Measurements from ENCODE around the gene BAD.

BAD gene

GRCh38 chr11:64238999-64239398, 45.5 kb downstream of the BAD start:
- H3K4me3 ChIP-seq (ENCODE audit: low read depth, low read length): no peak overlapping the region
- DNase-seq (ENCODE audit: low read depth, low spot score): no peak
- POLR2A ChIA-PET: no interaction called here
- CTCF ChIA-PET: interaction anchor here (0.7 to 3.8 kb wide), 2 partner anchors 12 to 62 kb away, joined by 3 to 25 read pairs; partner anchors contain the start of gene PLCB3
- no peak for TF ChIP-seq CTCF (IDR thresholded peaks at IDR 0.05; ENCODE audit: insufficient read depth, low read length, missing control alignments)

- DNase-seq (ENCODE audit: low read depth, low spot score): no peak
- ChIA-PET CTCF (interaction anchor here (1.0 to 3.8 kb wide), 3 partner anchors 13 to 117 kb away, joined by 4 to 25 read pairs (median 4); partner anchors contain the start of gene PLCB3), POLR2A (no interaction called here)
- H3K4me3 ChIP-seq (ENCODE audit: low read depth, low read length): no peak overlapping the region
- no peak for TF ChIP-seq CTCF (IDR thresholded peaks at IDR 0.05; ENCODE audit: insufficient read depth, low read length, missing control alignments)
Measured at GRCh38 chr11:64238076-64238475, 46.4 kb downstream of the BAD start.

GRCh38 chr11:64237484-64237951, 46.9 kb downstream of the BAD start:
- ChIA-PET POLR2A (interaction anchor here (0.7 kb wide), 2 partner anchors 8 to 9 kb away, joined by 3 to 4 read pairs; partner anchors contain the start of gene PPP1R14B), CTCF (interaction anchor here (1.0 to 3.8 kb wide), 5 partner anchors 14 to 118 kb away, joined by 3 to 25 read pairs (median 4); partner anchors contain the start of gene PLCB3)
- TF ChIP-seq CTCF (IDR thresholded peaks at IDR 0.05; ENCODE audit: insufficient read depth, low read length, missing control alignments): no peak
- H3K4me3 ChIP-seq (ENCODE audit: low read depth, low read length): no peak overlapping the region
- no peak for DNase-seq (ENCODE audit: low read depth, low spot score)

- no peak for DNase-seq (ENCODE audit: low read depth, low spot score)
- no peak for TF ChIP-seq CTCF (IDR thresholded peaks at IDR 0.05; ENCODE audit: insufficient read depth, low read length, missing control alignments)
- peak overlapping the region; percentile 66 for H3K4me3 ChIP-seq (ENCODE audit: low read depth, low read length)
- POLR2A ChIA-PET: interaction anchor here (0.7 to 0.9 kb wide), 2 partner anchors 11 to 88 kb away, joined by 3 read pairs; no protein-coding TSS in a partner anchor
- CTCF ChIA-PET: interaction anchor here (1.0 to 3.8 kb wide), 5 partner anchors 10 to 68 kb away, joined by 3 to 25 read pairs (median 4); partner anchors contain the start of gene PLCB3
Measured at GRCh38 chr11:64235437-64236161, 48.9 kb downstream of the BAD start.

GRCh38 chr11:64234647-64235379, 49.7 kb downstream of the BAD start:
- CTCF ChIA-PET: interaction anchor here (1.0 kb wide), 1 partner anchor 31 kb away, joined by 4 read pairs; no protein-coding TSS in a partner anchor
- DNase-seq (ENCODE audit: low read depth, low spot score): no peak

More at GRCh38 chr11:64234647-64235379, 49.7 kb downstream of the BAD start:
- POLR2A ChIA-PET: no interaction called here
- H3K4me3 ChIP-seq (ENCODE audit: low read depth, low read length): peak overlapping the region; percentile 66
- no peak for TF ChIP-seq CTCF (IDR thresholded peaks at IDR 0.05; ENCODE audit: insufficient read depth, low read length, missing control alignments)

Data from AG04449 (cell line).